Mesenchymal stem cell (in vitro differentiated cells and primary cell): ENCODE results near the gene TMSB4X.

Experiments
- DNase-seq: peaks from one replicate; pipeline ENCODE4 v3.0.0-alpha.2; 2013
- H2AFZ ChIP-seq: one replicate; pipeline ENCODE4 v1.6.1; 2013; ENCODE audit warnings: low read depth, mild to moderate bottlenecking, control low read depth, inconsistent platforms, low read length, moderate library complexity
- H2AK5ac ChIP-seq: 2 replicates; pipeline ENCODE4 v1.6.1; 2013; ENCODE audit warnings: low read length, moderate library complexity, mild to moderate bottlenecking, inconsistent platforms; ENCODE audit not compliant: severe bottlenecking
- H2BK120ac ChIP-seq: one replicate; pipeline ENCODE4 v1.6.1; 2013; ENCODE audit warnings: low read depth, mild to moderate bottlenecking, inconsistent platforms, low read length, moderate library complexity
- H2BK12ac ChIP-seq, 2 experiments: one replicate each; pipeline ENCODE4 v1.6.1; 2013; ENCODE audit warnings: inconsistent platforms in 2 of 2, low read length in 2 of 2, mild to moderate bottlenecking in 2 of 2, moderate library complexity in 2 of 2, control low read depth in 1 of 2
- H2BK15ac ChIP-seq: one replicate; pipeline ENCODE4 v1.6.1; 2013; ENCODE audit warnings: mild to moderate bottlenecking, low read depth, inconsistent platforms; ENCODE audit not compliant: poor library complexity, severe bottlenecking
- H2BK5ac ChIP-seq: 2 replicates; pipeline ENCODE4 v1.6.1; 2013; ENCODE audit warnings: low read depth, mild to moderate bottlenecking, low read length, control low read depth, inconsistent platforms; ENCODE audit not compliant: poor library complexity, severe bottlenecking
- H3K14ac ChIP-seq, 2 experiments: one replicate each; pipeline ENCODE4 v1.6.1; 2013; ENCODE audit warnings: inconsistent platforms in 2 of 2, low read length in 2 of 2, control low read depth in 1 of 2, mild to moderate bottlenecking in 1 of 2, moderate library complexity in 1 of 2
- H3K18ac ChIP-seq, 2 experiments: one replicate each; pipeline ENCODE4 v1.6.1; 2013; ENCODE audit warnings: inconsistent platforms in 2 of 2, low read length in 2 of 2, control low read depth in 1 of 2, low read depth in 1 of 2, mild to moderate bottlenecking in 1 of 2
- H3K23ac ChIP-seq, 2 experiments: one replicate each; pipeline ENCODE4 v1.6.1; 2013; ENCODE audit warnings: inconsistent platforms in 2 of 2, low read length in 2 of 2, mild to moderate bottlenecking in 2 of 2, moderate library complexity in 2 of 2, control low read depth in 1 of 2
- H3K27ac ChIP-seq: 2 replicates; pipeline ENCODE4 v1.5.1; 2013; ENCODE audit warnings: mild to moderate bottlenecking, moderate library complexity, low read length, control low read depth, inconsistent platforms; ENCODE audit not compliant: poor library complexity, severe bottlenecking
- H3K27me3 ChIP-seq, 2 experiments: 2 replicates each; pipeline versions ENCODE4 v1.6.1 to v1.7.0; 2013; ENCODE audit warnings: low read length in 2 of 2, mild to moderate bottlenecking in 2 of 2, moderate library complexity in 2 of 2, control low read depth in 1 of 2, inconsistent platforms in 1 of 2; ENCODE audit not compliant: control insufficient read depth in 1 of 2, insufficient read depth in 1 of 2
- H3K36me3 ChIP-seq, 2 experiments: 2 replicates each; pipeline versions ENCODE4 v1.6.1 to v1.7.0; 2013; ENCODE audit warnings: low read length in 2 of 2, control low read depth in 1 of 2, inconsistent platforms in 1 of 2, low read depth in 1 of 2, mild to moderate bottlenecking in 1 of 2; ENCODE audit not compliant: insufficient read depth in 2 of 2, control insufficient read depth in 1 of 2
- H3K4ac ChIP-seq, 2 experiments: one replicate each; pipeline ENCODE4 v1.6.1; 2013; ENCODE audit warnings: inconsistent platforms in 2 of 2, low read length in 2 of 2, mild to moderate bottlenecking in 2 of 2, moderate library complexity in 2 of 2, control low read depth in 1 of 2, low read depth in 1 of 2
- H3K4me1 ChIP-seq: 2 replicates; pipeline ENCODE4 v1.6.1; 2013; ENCODE audit warnings: low read depth, low read length, control low read depth; ENCODE audit not compliant: control insufficient read depth, insufficient read depth
- H3K4me2 ChIP-seq: 2 replicates; pipeline ENCODE4 v1.6.1; 2013; ENCODE audit warnings: low read length, mild to moderate bottlenecking, inconsistent platforms; ENCODE audit not compliant: poor library complexity, severe bottlenecking
- H3K4me3 ChIP-seq, 2 experiments: 2 replicates each; pipeline versions ENCODE4 v1.5.1 to v1.7.0; 2013; ENCODE audit warnings: low read length in 2 of 2, mild to moderate bottlenecking in 2 of 2, control low read depth in 1 of 2, low read depth in 1 of 2; ENCODE audit not compliant: insufficient read depth in 1 of 2
- H3K79me1 ChIP-seq: replicated peaks from 2 replicates; pipeline ENCODE4 v1.6.1; 2013; ENCODE audit warnings: mild to moderate bottlenecking, control low read depth, low read length, inconsistent platforms; ENCODE audit not compliant: poor library complexity, severe bottlenecking
- H3K9ac ChIP-seq: 2 replicates; pipeline ENCODE4 v1.7.0; 2013; ENCODE audit warnings: mild to moderate bottlenecking, low read length, moderate library complexity
- H3K9me3 ChIP-seq: 2 replicates; pipeline ENCODE4 v1.7.0; 2013; ENCODE audit warnings: mild to moderate bottlenecking, low read length; ENCODE audit not compliant: control insufficient read depth
- H4K8ac ChIP-seq: one replicate; pipeline ENCODE4 v1.6.1; 2013; ENCODE audit warnings: inconsistent platforms, mild to moderate bottlenecking, low read length, moderate library complexity
- H4K91ac ChIP-seq: one replicate; pipeline ENCODE4 v1.6.1; 2013; ENCODE audit warnings: mild to moderate bottlenecking, low read length, inconsistent platforms
- WGBS: methylation state at CpG from one replicate; pipeline ENCODE4 v1.1.7; 2013; ENCODE audit warnings: mixed read lengths; 5-methylcytosine and 5-hydroxymethylcytosine counted together

Gene TMSB4X

DNA sequence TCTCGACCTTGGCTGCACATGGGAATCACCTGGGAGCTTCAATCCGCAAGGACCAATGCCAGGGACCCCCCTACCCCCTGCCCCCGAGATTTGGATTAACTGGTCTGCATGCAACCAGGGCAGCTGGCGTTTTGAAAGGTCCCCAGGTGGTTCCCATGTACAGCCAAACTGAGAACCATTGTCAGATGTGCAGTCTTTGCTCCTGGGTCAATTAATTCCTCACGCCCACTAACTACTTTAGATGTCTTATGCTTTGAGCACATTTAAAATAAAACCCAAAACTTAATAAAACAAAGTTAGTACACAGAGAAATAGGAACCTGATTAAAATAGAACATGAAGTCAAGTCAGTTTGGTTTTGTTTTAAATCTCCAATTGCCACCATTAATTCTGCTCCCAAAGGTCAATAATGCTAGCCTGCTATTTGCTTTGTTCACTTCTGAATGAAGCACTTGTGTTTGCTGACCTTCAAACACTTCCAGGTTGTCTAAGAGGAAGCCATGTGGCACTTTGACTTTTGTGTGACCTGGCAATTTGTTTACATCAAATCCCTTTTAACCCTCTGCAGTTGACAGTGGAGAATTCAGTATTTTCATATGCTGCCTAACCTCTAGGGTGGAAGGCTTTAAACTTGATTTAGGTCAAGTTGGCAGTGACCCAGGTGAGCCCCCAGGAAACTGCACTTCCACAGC lies 27.2 kb upstream of the TMSB4X start:
- no peak overlapping the region for H3K23ac ChIP-seq
- H3K4me1 ChIP-seq, result peaks cover 2% of the 10 kb centered on the region
- no peak overlapping the region for H2AFZ ChIP-seq
- H3K9ac ChIP-seq, result peak overlapping the region; percentile 82
- H3K79me1 ChIP-seq, result no peaks in the 10 kb centered on the region
- no peak overlapping the region for H3K4me3 ChIP-seq
- peak overlapping the region; percentile 68 for H4K91ac ChIP-seq
- H2BK15ac ChIP-seq, result peak overlapping the region; percentile 90
- 97% methylated on average over 4 of the region's 5 CpGs for WGBS
- no peak overlapping the region for H2BK5ac ChIP-seq
- no peak for DNase-seq
- no peak overlapping the region for H3K14ac ChIP-seq
- H2AK5ac ChIP-seq, result no peak overlapping the region
- peak overlapping the region in 1 of 2 experiments; percentile 80 for H3K4ac ChIP-seq
- H4K8ac ChIP-seq, result no peak overlapping the region
- peak overlapping the region; percentile 84 for H3K27ac ChIP-seq
- H3K9me3 ChIP-seq, result no peaks in the 10 kb centered on the region
- H2BK120ac ChIP-seq, result no peak overlapping the region
- peaks cover 0 to 11% of the 10 kb centered on the region in 2 experiments for H3K27me3 ChIP-seq
- peak overlapping the region in 1 of 2 experiments; percentile 52 for H3K18ac ChIP-seq
- no peak overlapping the region for H3K4me2 ChIP-seq
- peak overlapping the region in 1 of 2 experiments; percentile 66 for H2BK12ac ChIP-seq
- H3K36me3 ChIP-seq, result no peaks in the 10 kb centered on the region

DNA sequence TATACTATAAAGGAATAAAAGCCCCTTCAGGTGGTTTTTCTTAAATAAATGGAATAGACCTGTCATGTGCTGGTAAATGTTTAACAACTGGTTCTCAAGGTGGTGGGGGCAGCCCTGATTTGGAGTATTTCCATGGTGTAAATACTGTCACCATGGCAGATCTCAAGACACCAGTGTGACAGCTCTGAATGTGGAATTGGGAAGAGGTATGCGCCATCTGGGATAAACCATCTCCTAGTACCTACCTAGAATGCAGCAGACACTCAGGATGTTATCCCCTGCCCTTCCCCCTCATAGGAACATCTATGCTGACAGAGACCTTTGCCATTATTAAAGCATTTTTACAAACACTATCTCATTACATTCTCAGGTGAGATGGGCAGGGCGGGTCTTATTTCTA lies 26.4 kb upstream of the TMSB4X start:
- no peak overlapping the region for H2AFZ ChIP-seq
- H3K18ac ChIP-seq, result no peak overlapping the region
- no peak overlapping the region for H2BK120ac ChIP-seq
- WGBS, result 94% methylated on average over 2 of the region's 2 CpGs
- no peak overlapping the region for H3K4me3 ChIP-seq
- H4K91ac ChIP-seq, result no peak overlapping the region
- no peak overlapping the region for H3K23ac ChIP-seq
- peaks cover 0 to 11% of the 10 kb centered on the region in 2 experiments for H3K27me3 ChIP-seq
- H4K8ac ChIP-seq, result no peak overlapping the region
- no peak overlapping the region for H3K9ac ChIP-seq
- no peak overlapping the region for H2AK5ac ChIP-seq
- no peak overlapping the region for H3K4ac ChIP-seq
- H2BK5ac ChIP-seq, result no peak overlapping the region
- H3K14ac ChIP-seq, result no peak overlapping the region
- no peaks in the 10 kb centered on the region for H3K36me3 ChIP-seq
- no peaks in the 10 kb centered on the region for H3K9me3 ChIP-seq
- no peaks in the 10 kb centered on the region for H3K79me1 ChIP-seq
- H2BK12ac ChIP-seq, result no peak overlapping the region
- H2BK15ac ChIP-seq, result no peak overlapping the region
- no peak for DNase-seq
- peaks cover 2% of the 10 kb centered on the region for H3K4me1 ChIP-seq
- H3K27ac ChIP-seq, result no peak overlapping the region
- no peak overlapping the region for H3K4me2 ChIP-seq

DNA sequence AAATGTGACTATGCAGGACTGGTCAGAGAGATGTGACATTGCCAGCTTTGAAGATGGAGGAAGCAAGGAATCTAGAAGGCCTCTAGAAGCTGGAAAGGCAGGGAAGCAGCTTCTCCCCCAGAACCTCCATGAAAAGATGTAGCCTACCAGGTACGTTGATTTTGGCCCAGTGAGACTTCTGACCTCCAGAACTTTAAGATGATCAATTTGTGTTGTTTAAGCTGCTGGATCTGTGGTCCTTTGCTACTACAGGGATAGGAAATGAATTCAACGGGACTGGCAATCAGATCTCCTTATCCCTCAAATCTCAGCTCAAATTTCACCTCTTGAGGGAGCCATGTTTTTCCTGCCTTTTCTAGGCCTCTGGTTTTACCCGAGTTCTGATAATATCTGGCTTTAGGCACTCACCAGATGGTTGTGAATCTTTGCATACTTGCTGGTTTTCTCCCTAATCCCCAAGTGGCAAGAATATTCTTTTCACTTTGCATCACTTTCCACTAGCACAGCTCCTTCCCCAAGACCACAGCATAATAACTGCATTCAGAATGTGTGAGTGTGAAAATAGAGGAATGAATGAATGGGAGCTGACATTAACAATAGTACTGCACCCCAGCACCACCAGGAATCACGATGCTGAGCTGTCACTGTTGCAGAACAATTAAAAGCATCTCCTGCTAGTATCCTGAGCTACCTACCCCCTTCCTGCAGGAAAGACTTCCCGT lies 25.5 kb upstream of the TMSB4X start:
- Histone ChIP-seq H2BK5ac (no peak overlapping the region), H3K23ac (no peak overlapping the region), H3K4me2 (no peak overlapping the region), H3K27ac (no peak overlapping the region), H2BK12ac (peak overlapping the region in 1 of 2 experiments; percentile 90), H3K14ac (peak overlapping the region in 1 of 2 experiments; percentile 32), H3K79me1 (no peaks in the 10 kb centered on the region), H3K4me1 (peaks cover 2% of the 10 kb centered on the region), H4K8ac (peak overlapping the region; percentile 24), H4K91ac (peak overlapping the region; percentile 53), H3K27me3 (peaks cover 0 to 11% of the 10 kb centered on the region in 2 experiments), H2AK5ac (peak overlapping the region; percentile 42), H3K9ac (peak overlapping the region; percentile 67), H3K4me3 (peak overlapping the region in 1 of 2 experiments; percentile 5), H3K9me3 (no peaks in the 10 kb centered on the region), H3K18ac (peak overlapping the region; percentile 54 to 70), H2BK120ac (peak overlapping the region; percentile 57), H2AFZ (no peak overlapping the region), H2BK15ac (no peak overlapping the region), H3K36me3 (no peaks in the 10 kb centered on the region), H3K4ac (peak overlapping the region in 1 of 2 experiments; percentile 67)
- 42% methylated on average over 3 of the region's 5 CpGs for WGBS
- DNase-seq, result peak; percentile 42
